PC-9 (cell line): ENCODE results near the gene PPM1E. TPM values are rescaled to one million over a fixed set of nuclear protein-coding genes. Genes with fewer than 3 reads are reported as not detected.

Experiments
- BruUV-seq: library from RNA; stranded (reverse); fragments of 400-500 nt; replicated peaks from 2 replicates; lab custom pipeline; 2021; lab: Mats Ljungman, UMichigan
- CTCF ChIA-PET: fragments of 300-600 bp; sonication (Branson Sonifier 250); formaldehyde crosslinking; loops from one replicate; lab custom pipeline; 2022; ENCODE audit warnings: antibody characterized with exemption; lab: Charles Lee
- POLR2A ChIA-PET: fragments of 300-600 bp; sonication (Branson Sonifier 250); formaldehyde crosslinking; loops from one replicate; lab custom pipeline; 2022; ENCODE audit warnings: antibody characterized with exemption; ENCODE audit not compliant: unreplicated experiment; lab: Charles Lee
- DNase-seq, 2 experiments: peaks; one replicate each; pipeline versions ENCODE4 v3.0.0 to v3.0.0-alpha.2; 2015 to 2022; ENCODE audit warnings: mixed read lengths in 1 of 2
- H2AFZ ChIP-seq: fragments of 200-600 bp; sonication (generic); 2 replicates; pipeline ENCODE4 v1.8.1; 2017; ENCODE audit warnings: antibody characterized with exemption
- H3F3A ChIP-seq: fragments of 200-600 bp; sonication (generic); 2 replicates; pipeline ENCODE4 v1.8.1; 2017; ENCODE audit warnings: antibody characterized with exemption, mild to moderate bottlenecking, low read depth; ENCODE audit not compliant: insufficient read depth
- H3K27ac ChIP-seq: fragments of 200-600 bp; sonication (generic); 2 replicates; pipeline ENCODE4 v1.6.1; 2016; ENCODE audit warnings: mixed run types
- H3K27me3 ChIP-seq: fragments of 200-600 bp; sonication (generic); 2 replicates; pipeline ENCODE4 v1.6.1; 2016; ENCODE audit warnings: low read depth, mixed run types; ENCODE audit not compliant: insufficient read depth
- H3K36me3 ChIP-seq: fragments of 200-600 bp; sonication (generic); 2 replicates; pipeline ENCODE4 v1.6.1; 2016; ENCODE audit warnings: low read depth, mixed run types
- H3K4me1 ChIP-seq: fragments of 200-600 bp; sonication (generic); replicated peaks from 2 replicates; pipeline ENCODE4 v1.6.1; 2016; ENCODE audit warnings: mixed run types; ENCODE audit not compliant: insufficient read depth
- H3K4me2 ChIP-seq: fragments of 200-600 bp; sonication (generic); 2 replicates; pipeline ENCODE4 v1.6.1; 2017; ENCODE audit warnings: mixed run types
- H3K4me3 ChIP-seq: fragments of 200-600 bp; sonication (generic); 2 replicates; pipeline ENCODE4 v1.6.1; 2016; ENCODE audit warnings: mixed run types
- H3K79me2 ChIP-seq: fragments of 200-600 bp; sonication (generic); 2 replicates; pipeline ENCODE4 v1.6.1; 2017; ENCODE audit warnings: low read depth, mixed run types
- H3K9me2 ChIP-seq: fragments of 200-600 bp; sonication (generic); 2 replicates; pipeline ENCODE4 v1.8.1; 2017; ENCODE audit warnings: mild to moderate bottlenecking; ENCODE audit not compliant: insufficient read depth
- H3K9me3 ChIP-seq: fragments of 200-600 bp; sonication (generic); 2 replicates; pipeline ENCODE4 v1.8.1; 2016; ENCODE audit warnings: low read depth; ENCODE audit not compliant: insufficient read depth
- H4K20me1 ChIP-seq: fragments of 200-600 bp; sonication (generic); 2 replicates; pipeline ENCODE4 v1.8.1; 2017; ENCODE audit not compliant: insufficient read depth
- CTCF ChIP-seq: fragments of 200-600 bp; sonication (generic); conservative IDR thresholded peaks from 2 replicates; pipeline ENCODE4 v1.6.1; 2017; ENCODE audit warnings: mixed run types, antibody characterized with exemption, mild to moderate bottlenecking, moderate library complexity
- EZH2 ChIP-seq: fragments of 200-600 bp; sonication (generic); IDR thresholded peaks from 2 replicates; pipeline ENCODE4 v1.8.0; 2017; ENCODE audit warnings: antibody characterized with exemption, low read depth
- intact Hi-C: fragments of 100-400 bp; cut with micrococcal nuclease; formaldehyde crosslinking; loops from one replicate; pipeline ENCODE4 v1.10.0; 2022; ENCODE audit not compliant: unreplicated experiment
- total RNA-seq: library from RNA; stranded (reverse); gene quantifications from 2 replicates; pipeline ENCODE4 v1.2.3, GENCODE V29; 2021

The PPM1E gene
- total RNA-seq, 1 experiment from 2014 or later = 0.04 TPM

GRCh38 chr17:58758890-58759289, 3.2 kb downstream of the PPM1E start:
- Histone ChIP-seq H2AFZ (no peak overlapping the region), H3K79me2 (no peaks in the 10 kb centered on the region), H3K4me3 (no peak overlapping the region), H3K27ac (no peak overlapping the region), H3F3A (no peaks in the 10 kb centered on the region), H3K9me3 (no peaks in the 10 kb centered on the region), H3K27me3 (peaks cover 49% of the 10 kb centered on the region), H3K4me2 (no peak overlapping the region), H4K20me1 (no peaks in the 10 kb centered on the region), H3K4me1 (no peaks in the 10 kb centered on the region), H3K9me2 (no peaks in the 10 kb centered on the region), H3K36me3 (no peaks in the 10 kb centered on the region)
- CTCF ChIA-PET = no interaction called here
- intact Hi-C loops = loop anchor here (5.0 kb wide), 1 partner anchor 522 kb away; the partner anchor contains the start of gene LPO
- no TSS peak for BruUV-seq
- TF ChIP-seq EZH2 (no peak), CTCF (no peak)
- DNase-seq = no peak
- POLR2A ChIA-PET = interaction anchor here (0.6 kb wide), 1 partner anchor 10 kb away, joined by 4 read pairs; no protein-coding TSS in a partner anchor

- intact Hi-C loops = loop anchor here (5.0 kb wide), 1 partner anchor 522 kb away; the partner anchor contains the start of gene LPO
- ChIA-PET POLR2A (interaction anchor here (0.6 kb wide), 1 partner anchor 10 kb away, joined by 4 read pairs; no protein-coding TSS in a partner anchor), CTCF (no interaction called here)
- Histone ChIP-seq H3K27me3 (peaks cover 49% of the 10 kb centered on the region), H3K79me2 (no peaks in the 10 kb centered on the region), H3K9me2 (no peaks in the 10 kb centered on the region), H3K4me3 (no peak overlapping the region), H3K4me1 (no peaks in the 10 kb centered on the region), H3K9me3 (no peaks in the 10 kb centered on the region), H3F3A (no peaks in the 10 kb centered on the region), H2AFZ (no peak overlapping the region), H4K20me1 (no peaks in the 10 kb centered on the region), H3K4me2 (no peak overlapping the region), H3K27ac (no peak overlapping the region), H3K36me3 (no peaks in the 10 kb centered on the region)
- no peak for DNase-seq
- no peak for TF ChIP-seq EZH2
- BruUV-seq = no TSS peak
Observed at GRCh38 chr17:58759522-58759921, 3.9 kb downstream of the PPM1E start.

GRCh38 chr17:58760248-58760647, 4.6 kb downstream of the PPM1E start:
- H2AFZ ChIP-seq = no peak overlapping the region
- H3K36me3 ChIP-seq = no peaks in the 10 kb centered on the region
- no peaks in the 10 kb centered on the region for H3K79me2 ChIP-seq
- no peak for DNase-seq
- peaks cover 46% of the 10 kb centered on the region for H3K27me3 ChIP-seq
- no peaks in the 10 kb centered on the region for H4K20me1 ChIP-seq
- no peaks in the 10 kb centered on the region for H3K9me3 ChIP-seq
- no TSS peak for BruUV-seq
- no peak overlapping the region for H3K4me2 ChIP-seq
- H3F3A ChIP-seq = no peaks in the 10 kb centered on the region
- H3K4me3 ChIP-seq = no peak overlapping the region
- intact Hi-C loops = no loop called here
- no peaks in the 10 kb centered on the region for H3K4me1 ChIP-seq
- ChIA-PET CTCF (interaction anchor here (0.6 kb wide), 1 partner anchor 15 kb away, joined by 3 read pairs; no protein-coding TSS in a partner anchor), POLR2A (no interaction called here)
- no peak overlapping the region for H3K27ac ChIP-seq
- TF ChIP-seq EZH2 (no peak), CTCF (no peak)
- H3K9me2 ChIP-seq = no peaks in the 10 kb centered on the region; the same call in 1 of the 2 replicates

- H3K4me3 ChIP-seq = no peak overlapping the region
- H4K20me1 ChIP-seq = no peaks in the 10 kb centered on the region
- H3K4me1 ChIP-seq = no peaks in the 10 kb centered on the region
- peaks cover 16% of the 10 kb centered on the region for H3K27me3 ChIP-seq
- DNase-seq = no peak
- ChIA-PET POLR2A (no interaction called here), CTCF (no interaction called here)
- no TSS peak for BruUV-seq
- H3K27ac ChIP-seq = no peak overlapping the region
- no peaks in the 10 kb centered on the region for H3K9me3 ChIP-seq
- no peak overlapping the region for H2AFZ ChIP-seq
- intact Hi-C loops = no loop called here
- H3F3A ChIP-seq = no peaks in the 10 kb centered on the region
- no peaks in the 10 kb centered on the region for H3K79me2 ChIP-seq
- H3K9me2 ChIP-seq = no peaks in the 10 kb centered on the region; the same call in 1 of the 2 replicates
- no peak for TF ChIP-seq CTCF
- no peak for TF ChIP-seq EZH2
- H3K36me3 ChIP-seq = no peaks in the 10 kb centered on the region
- no peak overlapping the region for H3K4me2 ChIP-seq
Observed at GRCh38 chr17:58763263-58763662, 7.6 kb downstream of the PPM1E start.
